Activated T-cell treated with anti-CD3 and anti-CD28 coated beads for 48 hours (primary cell): ENCODE measurements around the gene KLHL15.
"Not testable (repeated sequence)": the region's sequence is repeated elsewhere in the genome, so short reads cannot be mapped to it uniquely, and the experiment has no call there.

Experiments
- DNase-seq: peaks from one replicate; pipeline ENCODE4 v3.0.0-alpha.2; 2020; ENCODE audit warnings: low read depth

Gene KLHL15

DNA sequence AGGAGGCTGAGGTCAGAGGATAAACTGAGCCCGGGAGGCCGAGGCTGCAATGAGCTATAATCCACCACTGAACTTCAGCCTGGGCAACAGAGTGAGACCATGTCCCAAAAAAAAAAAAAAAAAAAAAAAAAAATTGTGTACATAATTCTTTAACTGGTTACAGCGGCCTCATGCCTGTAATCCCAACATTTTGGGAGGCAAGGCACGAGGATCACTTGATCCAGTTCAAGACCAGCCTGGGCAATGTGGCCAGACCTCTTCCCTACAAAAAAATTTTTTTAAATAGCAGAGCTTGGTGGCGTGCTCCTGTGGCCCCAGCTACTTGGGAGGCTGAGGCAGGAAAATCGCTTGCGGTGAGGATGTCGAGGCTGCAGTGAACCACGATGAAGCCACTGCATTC, 9.3 kb downstream of the KLHL15 start:
- DNase-seq, result no peak

DNA sequence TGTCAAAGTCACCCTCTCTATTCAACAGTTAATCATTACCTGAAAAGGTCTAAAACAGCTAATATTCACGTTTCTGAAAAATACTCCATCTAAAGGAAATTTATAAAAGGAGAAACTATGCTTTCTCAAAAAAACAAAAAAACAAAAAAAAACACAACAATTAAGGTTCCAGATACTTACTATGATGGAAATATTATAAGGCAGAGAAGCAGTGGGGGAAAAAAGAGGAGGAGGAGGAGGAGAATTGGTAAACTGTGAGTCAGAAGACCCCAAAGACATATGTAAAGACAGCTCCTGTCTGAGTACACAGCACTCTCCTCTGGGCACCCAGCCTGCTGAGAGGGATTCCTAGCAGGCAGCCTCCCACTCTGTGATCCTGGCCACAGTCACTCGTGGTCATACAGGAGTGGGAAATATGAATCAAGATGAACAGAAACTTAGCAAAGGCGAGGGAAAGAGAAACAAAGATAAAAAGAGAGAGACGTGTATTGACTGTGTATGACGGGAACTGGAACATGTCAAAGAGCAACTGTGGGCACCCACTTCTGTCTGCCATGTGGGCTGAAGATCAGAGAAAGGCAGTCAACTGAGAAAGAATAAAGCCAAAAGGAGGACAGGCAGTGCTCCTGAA, 12.5 kb downstream of the KLHL15 start:
- DNase-seq, result peak; percentile 40

DNA sequence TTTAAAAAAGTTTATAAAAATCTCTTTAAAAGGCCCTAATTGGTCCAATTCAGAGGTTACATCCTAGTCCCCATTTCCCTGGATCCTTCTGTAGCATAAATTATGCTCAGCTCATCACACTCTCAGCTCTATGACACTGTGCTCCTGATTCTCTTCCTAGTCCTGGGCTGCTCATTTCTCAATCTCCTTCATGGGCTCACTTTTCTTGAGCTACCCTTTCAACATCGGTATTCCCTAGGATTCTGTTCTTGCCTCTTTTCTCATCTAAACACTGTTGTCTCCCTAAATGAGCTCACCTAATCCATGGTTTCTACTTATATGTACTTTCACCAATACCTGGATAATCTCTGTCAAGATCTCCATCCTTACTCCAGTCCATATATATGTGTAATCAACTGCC, 14.7 kb downstream of the KLHL15 start:
- DNase-seq, result no peak

DNA sequence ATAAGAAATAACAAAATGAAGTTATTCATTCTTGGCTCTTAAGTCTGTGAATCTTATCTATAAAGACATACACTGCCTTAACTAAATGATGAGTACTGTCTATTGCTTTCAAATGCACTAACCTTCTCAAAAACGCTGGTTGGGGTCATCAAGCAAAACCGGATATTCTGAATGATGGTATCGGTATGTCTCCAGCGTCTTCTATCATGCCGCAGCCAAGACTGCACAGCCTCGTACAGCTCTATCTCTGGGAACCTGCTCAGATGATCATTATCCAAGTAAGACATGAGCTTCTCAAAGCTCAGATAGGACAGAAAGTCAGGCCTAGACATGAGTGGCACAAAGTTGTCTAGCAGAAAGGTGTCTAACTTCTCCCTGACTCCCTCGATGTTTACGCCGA, 21.1 kb downstream of the KLHL15 start:
- DNase-seq, result no peak

DNA sequence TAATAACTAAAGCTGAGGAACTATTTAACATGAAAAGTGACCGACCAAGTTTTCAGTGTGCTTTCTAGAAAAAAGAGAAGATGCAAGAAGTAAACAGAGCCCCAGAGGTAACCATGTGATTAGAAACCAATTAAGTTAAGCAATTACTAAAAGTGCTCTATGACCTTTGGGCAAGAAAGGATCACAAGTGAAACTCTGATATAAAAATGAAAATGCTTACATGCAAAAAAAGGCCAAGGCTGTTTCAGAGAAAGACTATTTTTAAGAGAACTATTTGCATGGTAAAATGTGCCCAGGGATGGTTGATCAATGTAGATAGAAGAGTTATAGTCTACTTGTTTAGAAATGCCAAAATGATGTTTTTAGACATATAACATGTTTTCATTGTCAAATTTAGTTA, 22.0 kb downstream of the KLHL15 start:
- no peak for DNase-seq

DNA sequence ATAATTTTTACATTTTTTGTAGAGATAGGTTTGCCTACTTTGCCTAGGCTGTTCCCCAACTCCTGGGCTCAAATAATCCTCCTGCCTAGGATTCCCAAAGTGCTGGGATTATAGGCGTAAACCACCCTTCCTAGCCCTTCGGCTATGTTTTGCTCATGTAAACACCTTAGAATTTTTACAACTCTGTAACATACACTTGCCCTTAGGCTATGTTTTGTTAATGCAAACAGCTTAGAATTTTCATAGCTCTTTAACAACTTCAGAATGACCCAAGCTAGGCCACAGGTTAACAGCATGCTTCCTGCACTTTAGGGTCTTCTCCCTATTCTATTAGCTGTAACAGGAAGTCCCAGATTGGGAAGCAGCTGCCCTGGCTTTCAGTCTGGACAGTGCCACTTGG, 24.2 kb downstream of the KLHL15 start:
- DNase-seq, result no peak

DNA sequence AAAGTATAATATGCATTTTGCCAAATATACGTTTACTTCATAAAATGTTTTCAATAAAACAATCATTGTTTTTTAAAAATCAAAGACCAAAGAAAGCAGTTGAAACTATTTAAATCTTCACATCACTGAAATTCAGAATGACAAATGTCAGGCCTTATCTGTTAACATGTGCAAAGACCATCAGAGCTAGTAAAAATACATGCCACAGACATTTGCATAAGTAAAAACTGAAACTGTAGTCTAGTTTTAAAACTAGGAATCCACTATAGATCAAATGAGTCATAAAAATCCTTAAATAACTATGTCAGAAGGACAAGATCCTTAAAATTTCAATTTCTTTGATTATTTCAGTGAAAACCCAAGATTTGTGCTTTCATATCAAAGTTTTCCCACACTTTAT, 24.8 kb downstream of the KLHL15 start:
- DNase-seq, result no peak

DNA sequence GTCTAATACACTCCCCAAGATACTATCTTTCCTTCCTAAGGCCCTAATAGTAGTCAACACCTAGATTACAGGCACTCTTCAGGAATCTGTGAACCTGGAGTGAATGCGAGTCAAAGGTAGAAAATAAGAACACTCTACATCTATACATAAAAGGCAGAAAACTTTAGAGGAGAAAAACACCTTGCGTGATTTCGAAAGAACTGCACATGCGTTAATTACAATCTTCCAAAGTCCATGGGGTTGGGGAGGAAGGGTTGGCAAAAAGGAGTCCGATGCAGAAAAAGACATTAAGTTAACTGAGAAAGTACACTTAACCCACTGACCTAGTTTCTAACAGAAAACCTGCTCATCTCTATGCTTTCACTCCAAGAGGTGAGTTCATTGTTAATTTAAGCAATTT, 27.3 kb downstream of the KLHL15 start:
- DNase-seq, result no peak

DNA sequence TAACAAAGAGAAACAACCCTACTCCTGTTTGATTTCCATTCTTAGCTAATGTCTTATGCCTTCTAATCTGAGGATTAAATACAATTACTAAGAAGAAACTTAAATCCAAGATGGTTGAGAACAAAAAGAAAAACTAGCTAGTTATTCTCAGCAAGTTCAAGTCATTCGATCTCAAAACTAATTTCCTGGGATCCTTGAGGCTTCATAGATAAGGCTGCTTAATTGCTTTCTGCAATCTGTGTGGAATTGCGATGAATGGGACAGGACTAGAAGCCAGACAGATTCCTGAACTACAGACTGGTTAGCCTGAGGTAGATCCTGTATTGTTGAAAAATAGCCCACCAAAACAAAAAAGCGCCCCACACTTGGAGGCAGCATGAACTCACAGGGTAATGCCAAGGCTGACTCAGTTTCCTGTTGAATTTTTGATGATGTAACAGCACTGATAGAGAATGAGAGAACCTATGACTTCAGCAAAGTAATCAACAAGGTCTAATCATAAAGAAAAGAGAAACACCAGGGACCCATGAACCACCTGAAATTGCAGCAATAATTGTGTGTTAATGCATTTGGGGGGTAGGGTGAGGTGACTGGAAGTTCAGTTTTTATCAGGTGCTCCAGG, 33.9 kb downstream of the KLHL15 start:
- DNase-seq, result no peak

DNA sequence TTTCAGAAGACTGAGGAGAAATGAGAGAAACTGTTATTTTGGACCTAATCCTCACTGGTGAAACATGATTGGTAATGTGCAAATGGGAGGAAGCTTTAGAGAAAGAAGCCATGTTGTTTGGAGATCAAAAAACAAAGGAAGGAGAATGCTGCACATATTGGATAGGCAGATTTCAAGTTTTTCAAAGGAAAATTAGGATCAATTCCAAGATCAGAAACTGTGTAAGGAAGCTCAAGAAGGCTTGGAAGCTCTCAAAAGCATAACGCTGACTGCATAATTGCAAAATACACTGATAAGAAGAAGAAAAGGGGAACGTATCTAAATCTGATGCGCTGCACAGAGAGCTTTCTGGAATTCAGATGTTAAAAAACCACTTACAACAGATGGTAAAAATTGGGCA, 34.6 kb downstream of the KLHL15 start:
- DNase-seq, result no peak

DNA sequence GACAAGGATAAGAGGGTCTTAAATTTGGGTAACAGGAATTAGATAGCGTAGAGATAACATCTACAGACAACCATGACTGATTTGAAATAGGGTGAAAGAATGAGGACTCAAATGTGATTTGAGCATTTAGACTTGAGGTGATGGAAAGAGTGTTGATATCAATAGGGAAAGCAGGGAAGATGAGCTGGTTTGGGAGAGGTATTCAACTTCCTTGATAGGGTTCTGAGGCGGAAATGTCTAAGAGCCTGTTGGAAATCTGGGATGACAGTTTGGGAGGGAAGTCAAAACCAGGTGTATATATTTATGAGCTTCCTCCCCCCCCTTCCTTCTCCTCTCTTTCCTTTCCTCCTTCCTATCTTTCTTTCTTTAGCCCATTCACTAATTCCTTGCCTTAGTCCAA, 36.5 kb downstream of the KLHL15 start:
- DNase-seq, result no peak

DNA sequence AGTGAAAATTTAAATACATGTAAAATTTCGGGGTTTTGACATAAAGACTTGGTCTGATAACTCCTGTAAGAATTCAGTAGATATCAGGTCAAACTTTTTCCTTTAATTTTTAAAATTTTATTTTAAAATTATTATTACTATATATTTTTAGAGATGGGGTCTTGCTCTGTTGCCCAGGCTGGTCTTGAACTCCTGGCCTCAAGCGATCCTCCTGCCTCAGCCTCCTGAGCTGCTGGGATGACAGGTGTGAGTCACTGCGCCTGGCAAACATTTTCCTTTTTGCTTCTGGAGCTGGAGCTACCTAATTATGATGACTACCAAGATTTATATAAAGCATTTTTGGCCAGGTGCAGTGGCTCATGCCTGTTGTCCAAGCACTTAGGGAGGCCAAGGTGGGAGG, 37.3 kb downstream of the KLHL15 start:
- no peak for DNase-seq

DNA sequence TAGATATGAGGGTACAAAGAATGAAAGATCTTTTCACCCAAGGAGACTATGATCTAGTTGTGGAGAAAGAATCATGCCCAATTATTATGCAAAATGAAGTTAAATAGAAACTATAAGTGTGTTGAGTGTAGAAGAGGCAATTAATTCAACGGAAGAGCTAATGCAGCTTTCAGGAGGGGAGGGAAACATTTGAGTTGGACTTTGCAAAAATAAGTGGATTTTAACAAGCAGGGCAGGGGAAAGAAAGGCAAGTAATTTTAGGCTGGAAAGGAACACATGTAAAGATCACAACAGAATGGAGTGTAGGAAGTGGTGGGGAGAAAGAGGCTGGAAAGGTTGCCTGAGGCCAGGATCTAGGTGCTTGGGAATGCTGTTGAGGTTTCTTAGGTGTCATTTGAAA, 44.1 kb downstream of the KLHL15 start:
- no peak for DNase-seq

DNA sequence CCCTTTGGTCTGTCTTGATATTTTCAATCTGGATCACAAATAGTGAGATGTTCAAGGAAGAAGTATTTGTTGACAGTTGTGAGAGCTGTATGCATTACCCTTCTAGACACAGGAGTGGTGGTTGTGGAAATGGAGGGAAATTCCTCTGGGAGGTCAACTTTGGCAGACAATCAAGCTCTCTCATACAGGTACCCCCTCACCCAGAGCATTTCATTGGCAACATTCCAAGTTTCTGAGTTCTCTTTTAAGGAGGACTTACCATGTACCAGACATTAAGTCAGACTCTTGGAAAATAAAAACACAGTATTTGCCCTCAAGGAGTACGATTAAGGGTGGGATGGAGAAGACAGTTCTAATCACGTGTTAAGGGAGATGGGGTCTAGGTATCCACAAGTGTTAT, 45.3 kb downstream of the KLHL15 start:
- no peak for DNase-seq

DNA sequence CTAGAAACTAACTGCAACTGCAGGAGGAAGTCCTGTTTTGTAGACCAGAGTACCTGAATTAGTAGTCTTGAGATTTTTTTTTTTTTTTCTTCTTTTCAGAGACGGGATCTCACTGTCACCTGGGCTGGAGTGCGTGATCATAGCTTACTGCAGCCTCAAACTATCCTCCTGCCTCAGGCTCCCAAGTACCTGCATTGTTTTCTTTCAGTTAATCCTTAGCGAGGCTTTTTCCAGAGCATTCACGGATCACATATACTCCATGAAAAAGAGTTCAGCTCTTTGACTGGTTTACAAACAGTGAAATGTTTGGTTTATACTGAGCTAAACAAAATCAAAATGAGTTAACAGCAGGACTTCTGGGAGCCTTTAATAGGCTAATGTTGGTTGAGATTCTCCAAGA, 45.8 kb downstream of the KLHL15 start:
- no peak for DNase-seq

DNA sequence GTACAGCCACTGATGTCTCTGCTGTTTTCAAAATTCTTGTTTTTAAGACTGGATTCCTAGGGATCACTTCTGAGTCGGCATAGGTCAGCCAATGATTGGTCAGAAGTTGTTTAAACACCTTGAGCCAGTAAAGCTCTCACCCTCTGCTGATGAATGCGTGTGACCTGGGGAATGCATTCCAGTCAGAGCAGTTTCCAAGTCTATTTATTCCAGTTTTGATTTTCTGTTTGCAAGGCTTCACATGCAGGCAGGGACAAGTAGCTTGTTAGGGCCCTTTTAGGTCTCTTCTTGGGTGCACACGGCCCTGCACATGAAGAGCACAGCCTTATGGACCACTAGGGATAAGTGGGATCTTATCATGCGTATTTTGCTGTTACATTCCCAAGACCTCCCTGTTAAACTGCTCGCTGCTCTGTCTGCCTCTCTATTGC, 47.0 kb downstream of the KLHL15 start:
- no peak for DNase-seq

DNA sequence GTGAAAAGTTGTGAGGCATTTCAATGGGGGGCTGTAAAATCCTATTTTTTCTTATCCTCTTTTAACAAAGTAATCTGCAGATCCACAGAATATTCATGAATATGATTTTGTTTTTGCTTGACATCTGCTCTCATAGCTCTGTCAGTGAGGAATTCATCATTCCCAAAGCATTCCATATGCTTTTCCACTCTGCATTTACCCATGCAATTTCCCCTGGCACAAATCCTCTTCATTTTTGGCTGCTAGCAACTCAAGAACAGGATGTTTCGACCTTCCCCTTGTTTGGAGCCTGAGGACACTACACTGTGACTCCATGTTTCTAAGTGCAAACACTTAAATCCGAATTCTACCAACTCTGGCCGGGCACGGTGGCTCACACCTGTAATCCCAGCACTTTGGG, 48.5 kb downstream of the KLHL15 start:
- DNase-seq, result no peak

DNA sequence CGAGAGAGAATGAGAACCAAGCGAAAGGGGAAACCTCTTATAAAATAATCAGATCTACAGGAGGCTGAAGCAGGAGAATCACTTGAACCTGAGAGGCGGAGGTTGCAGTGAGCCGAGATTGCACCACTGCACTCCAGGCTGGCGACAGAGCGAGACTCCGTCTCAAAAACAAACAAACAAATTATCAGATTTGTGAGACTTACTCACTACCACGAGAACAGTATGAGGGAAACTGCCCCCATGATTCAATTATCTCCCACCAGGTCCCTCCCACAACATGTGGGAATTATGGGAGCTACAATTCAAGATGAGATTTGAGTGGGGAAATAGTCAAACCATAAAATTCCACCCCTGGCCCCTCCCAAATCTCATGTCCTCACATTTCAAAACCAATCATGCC, 61.4 kb downstream of the KLHL15 start:
- DNase-seq, result not testable (repeated sequence)

DNA sequence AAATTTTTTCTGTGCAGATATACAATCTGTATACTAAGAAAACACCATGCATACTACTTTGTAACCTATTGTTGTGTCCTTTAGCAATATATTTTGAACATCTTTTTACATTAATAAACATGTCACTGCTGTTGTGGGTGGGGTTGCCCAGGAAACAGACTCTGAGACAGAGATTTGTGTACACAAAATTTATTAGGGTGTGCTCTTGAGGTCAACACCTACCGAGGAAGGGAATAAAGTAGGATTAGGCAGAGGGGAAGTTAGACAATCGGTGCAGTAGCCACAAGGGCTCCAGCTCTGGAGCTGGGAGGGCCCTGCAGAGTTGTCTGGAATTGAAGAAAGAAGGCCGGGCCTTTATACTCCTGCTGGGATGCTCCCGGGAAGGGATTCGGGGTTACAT, 62.8 kb downstream of the KLHL15 start:
- no peak for DNase-seq

DNA sequence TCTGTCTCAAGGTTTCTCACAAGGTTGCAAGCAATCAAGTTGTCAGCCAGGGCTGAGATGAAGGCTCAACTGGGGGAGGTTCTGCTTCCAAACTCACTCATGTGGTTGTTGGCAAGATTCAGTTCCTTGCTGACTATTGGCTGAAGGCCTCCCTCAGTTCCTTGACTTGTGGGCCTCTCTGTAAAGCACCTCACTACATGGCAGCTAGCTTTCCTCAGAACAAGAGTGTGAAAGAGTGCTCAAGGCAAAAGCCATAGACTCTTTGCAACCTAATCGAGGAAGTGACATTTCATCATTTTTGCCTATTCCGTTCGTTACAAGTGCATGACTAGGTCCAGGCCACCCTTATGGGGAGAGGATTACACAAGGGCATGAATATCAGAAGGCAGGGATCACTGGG, 67.2 kb downstream of the KLHL15 start:
- DNase-seq, result no peak

DNA sequence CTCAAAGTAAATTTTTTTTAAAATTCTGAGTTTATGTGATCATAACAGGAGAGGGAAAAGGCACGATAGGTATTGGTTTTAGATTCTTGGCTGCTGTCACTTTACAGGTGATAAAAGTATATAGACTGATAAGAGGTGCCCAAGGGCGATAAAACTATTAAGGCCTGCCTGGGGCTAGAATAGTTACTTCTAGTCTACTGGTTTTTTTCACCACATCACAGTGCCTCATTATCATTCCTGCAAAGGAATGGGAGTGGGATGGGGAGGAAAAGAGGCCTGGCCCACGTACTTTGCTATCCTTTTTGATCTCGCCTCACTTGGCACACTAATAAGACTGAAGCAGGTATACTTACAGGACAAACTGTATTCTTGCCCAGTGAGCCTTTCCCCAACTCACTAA, 72.6 kb downstream of the KLHL15 start:
- DNase-seq, result no peak

DNA sequence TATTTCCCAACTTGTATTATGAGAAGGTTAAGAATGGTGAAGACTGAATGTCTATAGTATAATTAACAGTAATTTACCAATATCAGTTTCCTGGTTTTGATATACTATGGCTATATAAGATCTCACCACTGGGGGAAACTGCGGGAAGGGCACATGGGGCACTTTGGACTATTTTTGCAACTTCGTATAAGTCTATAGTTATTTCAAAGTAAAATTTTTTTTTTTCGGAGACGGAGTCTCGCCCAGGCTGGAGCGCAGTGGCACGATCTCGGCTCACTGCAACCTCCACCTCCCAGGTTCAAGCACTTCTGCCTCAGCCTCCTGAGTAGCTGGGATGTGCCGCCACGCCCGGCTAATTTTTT, 73.1 kb downstream of the KLHL15 start:
- DNase-seq, result no peak

DNA sequence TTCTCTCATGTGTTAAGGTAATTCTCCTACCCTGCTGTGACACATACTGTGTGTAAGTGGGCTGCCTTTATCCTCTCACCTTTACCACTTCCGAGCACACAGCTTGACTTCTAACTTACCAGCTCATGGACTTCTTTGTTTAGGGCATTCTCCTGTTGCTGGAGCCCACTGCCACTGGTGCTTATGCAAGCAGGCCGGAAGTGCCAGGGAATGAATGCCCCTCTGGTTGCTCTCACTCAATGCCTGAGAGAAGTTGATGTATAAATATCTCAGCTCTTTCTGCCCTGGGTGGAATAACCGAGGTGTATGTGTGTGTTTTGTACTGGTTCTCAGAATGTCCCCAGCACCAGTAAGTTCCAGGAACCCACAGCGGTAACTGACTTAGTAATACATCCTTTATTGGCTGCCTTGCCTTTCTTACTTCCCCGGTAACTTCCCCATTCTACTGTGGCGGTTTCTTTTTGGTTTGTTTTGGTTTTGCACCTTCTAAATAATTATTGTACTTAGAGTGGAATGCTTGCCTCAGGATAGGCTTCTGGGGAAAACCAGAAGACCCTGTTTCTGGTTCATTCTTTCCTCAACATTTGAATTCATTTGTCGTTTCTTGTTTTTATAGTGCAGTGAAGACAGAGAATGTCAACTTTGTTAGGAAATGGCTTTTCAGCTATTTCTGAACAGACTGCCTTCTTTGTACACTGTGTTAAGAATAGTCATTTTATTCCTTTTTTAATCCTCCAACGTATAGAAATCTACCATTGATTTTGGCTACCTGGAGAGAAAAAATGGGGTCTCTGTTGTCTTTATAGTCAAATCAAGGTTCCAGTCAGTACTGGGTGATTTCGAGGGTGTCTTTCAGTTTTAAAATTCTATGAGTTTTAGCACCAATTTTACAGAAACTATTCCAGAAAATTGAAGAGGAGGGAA, 73.7 kb downstream of the KLHL15 start:
- no peak for DNase-seq
